ENCODE results near the gene SCRG1. TPM values are rescaled to one million over a fixed set of nuclear protein-coding genes. Genes with fewer than 3 reads are reported as not detected.

Gene SCRG1
- total RNA-seq (not detected), total RNA-seq (0 reads per million in 2 donors)

- DNase-seq (no peak), ATAC-seq (no peak)
- no peaks in the 10 kb centered on the region for H3K9me3 ChIP-seq (ENCODE audit: control insufficient read depth, low read length, poor library complexity, severe bottlenecking)
- Mint-ChIP-seq H3K27me3 (no peaks in the 10 kb centered on the region), H3K36me3 (ENCODE audit: low read depth) (peaks cover 10% of the 10 kb centered on the region), H3K4me1 (peaks cover 3% of the 10 kb centered on the region), H3K27ac (no peak within 1 kb of the TSS), H3K4me3 (no peak within 1 kb of the TSS)
Measured at GRCh38 chr4:173398779-173399415, at the start of gene SCRG1. Gene SCRG1 (minus strand): TSS chr4:173399116. CDS start chr4:173391414, 7,702 bp downstream.

GRCh38 chr4:173448103-173448502 is 49.2 kb upstream of the SCRG1 start:
- ATAC-seq (no peak), DNase-seq (no peak)
- Mint-ChIP-seq H3K27me3 (peaks cover 2% of the 10 kb centered on the region), H3K4me1 (peaks cover 2% of the 10 kb centered on the region), H3K4me3 (no peak overlapping the region), H3K27ac (no peak overlapping the region), H3K36me3 (ENCODE audit: low read depth) (no peaks in the 10 kb centered on the region)
- no peaks in the 10 kb centered on the region for H3K9me3 ChIP-seq (ENCODE audit: control insufficient read depth, low read length, poor library complexity, severe bottlenecking)

- H3K4me3 Mint-ChIP-seq = no peak overlapping the region
- H3K27me3 Mint-ChIP-seq = no peaks in the 10 kb centered on the region
- no peaks in the 10 kb centered on the region for H3K9me3 ChIP-seq (ENCODE audit: control insufficient read depth, low read length, poor library complexity, severe bottlenecking)
- H3K4me1 Mint-ChIP-seq = peaks cover 2% of the 10 kb centered on the region
- no peak for DNase-seq
- no peak for ATAC-seq
- no peaks in the 10 kb centered on the region for H3K36me3 Mint-ChIP-seq (ENCODE audit: low read depth)
- H3K27ac Mint-ChIP-seq = no peak overlapping the region
Measured at GRCh38 chr4:173446416-173446815, 47.5 kb upstream of the SCRG1 start.

- ATAC-seq (no peak), DNase-seq (no peak)
- H3K27ac Mint-ChIP-seq = no peak overlapping the region
- H3K9me3 ChIP-seq (ENCODE audit: control insufficient read depth, low read length, poor library complexity, severe bottlenecking) = no peaks in the 10 kb centered on the region
- H3K36me3 Mint-ChIP-seq (ENCODE audit: low read depth) = peaks cover 2% of the 10 kb centered on the region
- peaks cover 12% of the 10 kb centered on the region for H3K4me1 Mint-ChIP-seq
- no peaks in the 10 kb centered on the region for H3K27me3 Mint-ChIP-seq
- H3K4me3 Mint-ChIP-seq = no peak overlapping the region
Measured at GRCh38 chr4:173443121-173443520, 44.2 kb upstream of the SCRG1 start.

GRCh38 chr4:173442223-173442932 is 43.5 kb upstream of the SCRG1 start:
- H3K4me1 Mint-ChIP-seq = peaks cover 12% of the 10 kb centered on the region
- peaks cover 2% of the 10 kb centered on the region for H3K36me3 Mint-ChIP-seq (ENCODE audit: low read depth)
- DNase-seq = no peak
- no peaks in the 10 kb centered on the region for H3K27me3 Mint-ChIP-seq
- no peaks in the 10 kb centered on the region for H3K9me3 ChIP-seq (ENCODE audit: control insufficient read depth, low read length, poor library complexity, severe bottlenecking)
- no peak for ATAC-seq
- H3K27ac Mint-ChIP-seq = no peak overlapping the region
- no peak overlapping the region for H3K4me3 Mint-ChIP-seq

- ATAC-seq (no peak), DNase-seq (no peak)
- H3K9me3 ChIP-seq (ENCODE audit: control insufficient read depth, low read length, poor library complexity, severe bottlenecking) = no peaks in the 10 kb centered on the region
- Mint-ChIP-seq H3K36me3 (ENCODE audit: low read depth) (peaks cover 7% of the 10 kb centered on the region), H3K27me3 (no peaks in the 10 kb centered on the region), H3K27ac (no peak overlapping the region), H3K4me3 (no peak overlapping the region), H3K4me1 (peaks cover 12% of the 10 kb centered on the region)
Measured at GRCh38 chr4:173440888-173441287, 42.0 kb upstream of the SCRG1 start.

- no peak overlapping the region for H3K4me3 Mint-ChIP-seq
- peaks cover 12% of the 10 kb centered on the region for H3K4me1 Mint-ChIP-seq
- no peak for ATAC-seq
- H3K9me3 ChIP-seq (ENCODE audit: control insufficient read depth, low read length, poor library complexity, severe bottlenecking) = no peaks in the 10 kb centered on the region
- H3K27me3 Mint-ChIP-seq = no peaks in the 10 kb centered on the region
- peaks cover 7% of the 10 kb centered on the region for H3K36me3 Mint-ChIP-seq (ENCODE audit: low read depth)
- DNase-seq = no peak
- H3K27ac Mint-ChIP-seq = no peak overlapping the region
Measured at GRCh38 chr4:173436771-173437265, 37.9 kb upstream of the SCRG1 start.

- no peaks in the 10 kb centered on the region for H3K27me3 Mint-ChIP-seq
- no peak overlapping the region for H3K27ac Mint-ChIP-seq
Measured at GRCh38 chr4:173436149-173436579, 37.2 kb upstream of the SCRG1 start.

GRCh38 chr4:173434231-173434630 is 35.3 kb upstream of the SCRG1 start:
- no peaks in the 10 kb centered on the region for H3K9me3 ChIP-seq (ENCODE audit: control insufficient read depth, low read length, poor library complexity, severe bottlenecking)
- Mint-ChIP-seq H3K4me1 (no peaks in the 10 kb centered on the region), H3K27ac (no peak overlapping the region), H3K36me3 (ENCODE audit: low read depth) (peaks cover 7% of the 10 kb centered on the region), H3K27me3 (no peaks in the 10 kb centered on the region), H3K4me3 (no peak overlapping the region)
- ATAC-seq (no peak), DNase-seq (no peak)

More at GRCh38 chr4:173436149-173436579, 37.2 kb upstream of the SCRG1 start:
- ATAC-seq (no peak), DNase-seq (no peak)
- peaks cover 9% of the 10 kb centered on the region for H3K4me1 Mint-ChIP-seq
- no peaks in the 10 kb centered on the region for H3K9me3 ChIP-seq (ENCODE audit: control insufficient read depth, low read length, poor library complexity, severe bottlenecking)
- H3K4me3 Mint-ChIP-seq = no peak overlapping the region
- H3K36me3 Mint-ChIP-seq (ENCODE audit: low read depth) = peaks cover 7% of the 10 kb centered on the region

- DNase-seq (no peak), ATAC-seq (no peak)
- no peaks in the 10 kb centered on the region for H3K9me3 ChIP-seq (ENCODE audit: control insufficient read depth, low read length, poor library complexity, severe bottlenecking)
- H3K4me3 Mint-ChIP-seq = no peak overlapping the region
- peaks cover 5% of the 10 kb centered on the region for H3K36me3 Mint-ChIP-seq (ENCODE audit: low read depth)
- no peaks in the 10 kb centered on the region for H3K27me3 Mint-ChIP-seq
- no peak overlapping the region for H3K27ac Mint-ChIP-seq
- peaks cover under 1% of the 10 kb centered on the region for H3K4me1 Mint-ChIP-seq
Measured at GRCh38 chr4:173433447-173433846, 34.5 kb upstream of the SCRG1 start.

- no peaks in the 10 kb centered on the region for H3K9me3 ChIP-seq (ENCODE audit: control insufficient read depth, low read length, poor library complexity, severe bottlenecking)
- H3K4me1 Mint-ChIP-seq = peaks cover 4% of the 10 kb centered on the region
- no peaks in the 10 kb centered on the region for H3K27me3 Mint-ChIP-seq
- no peak overlapping the region for H3K27ac Mint-ChIP-seq
- DNase-seq = no peak
- H3K4me3 Mint-ChIP-seq = no peak overlapping the region
- H3K36me3 Mint-ChIP-seq (ENCODE audit: low read depth) = peaks cover 5% of the 10 kb centered on the region
- ATAC-seq = no peak
Measured at GRCh38 chr4:173432430-173432829, 33.5 kb upstream of the SCRG1 start.

- H3K36me3 Mint-ChIP-seq (ENCODE audit: low read depth) = no peaks in the 10 kb centered on the region
- H3K27me3 Mint-ChIP-seq = no peaks in the 10 kb centered on the region
- DNase-seq (no peak), ATAC-seq (peak; percentile 63)
- H3K4me1 Mint-ChIP-seq = peaks cover 17% of the 10 kb centered on the region
- H3K27ac Mint-ChIP-seq = peak overlapping the region; percentile 44
- peak overlapping the region; percentile 47 for H3K4me3 Mint-ChIP-seq
- no peaks in the 10 kb centered on the region for H3K9me3 ChIP-seq (ENCODE audit: control insufficient read depth, low read length, poor library complexity, severe bottlenecking)
Measured at GRCh38 chr4:173426064-173426463, 27.1 kb upstream of the SCRG1 start.

- Mint-ChIP-seq H3K4me3 (peak overlapping the region; percentile 47), H3K27ac (peak overlapping the region; percentile 44), H3K36me3 (ENCODE audit: low read depth) (peaks cover 2% of the 10 kb centered on the region), H3K27me3 (no peaks in the 10 kb centered on the region), H3K4me1 (peaks cover 21% of the 10 kb centered on the region)
- no peaks in the 10 kb centered on the region for H3K9me3 ChIP-seq (ENCODE audit: control insufficient read depth, low read length, poor library complexity, severe bottlenecking)
- DNase-seq (no peak), ATAC-seq (no peak)
Measured at GRCh38 chr4:173424899-173425805, 26.2 kb upstream of the SCRG1 start.
